HepG2 (cell line): ENCODE data around the gene TTLL7. TPM values are rescaled to one million over a fixed set of nuclear protein-coding genes. Genes with fewer than 3 reads are reported as not detected.

ENCODE experiments used
- ATAC-seq: fragments of 200-7000 bp; cut with Tn5 transposase; 3 replicates; pipeline ENCODE4 v1.9.1; 2020; ENCODE audit warnings: mild to moderate bottlenecking, moderate library complexity
- BruUV-seq: library from RNA; stranded (reverse); fragments of 400-500 nt; replicated peaks from 2 replicates; lab custom pipeline; 2021; lab: Mats Ljungman, UMichigan
- CTCF ChIA-PET: fragments of 300-600 bp; formaldehyde crosslinking; extraction: SDS; loops from one replicate; lab custom pipeline; 2021; ENCODE audit warnings: low total read pairs, inconsistent platforms, low intra/inter-chr PET ratio; lab: Yijun Ruan, JAX
- POLR2A ChIA-PET: fragments of 350-600 bp; sonication (Branson Sonifier 250); formaldehyde crosslinking; loops from one replicate; lab custom pipeline; 2020; ENCODE audit warnings: antibody characterized with exemption, inconsistent platforms; lab: Yijun Ruan, JAX
- DNase-seq: peaks from one replicate; pipeline ENCODE4 v3.0.0-alpha.2; 2015; ENCODE audit warnings: low spot score
- FAIRE-seq: peaks from 3 replicates; lab custom pipeline; 2011; peaks lifted over from hg19 to GRCh38; lab: Jason Lieb, UNC
- H2AFZ ChIP-seq: one replicate; pipeline ENCODE4 v1.6.1; 2011; ENCODE audit warnings: low read length, inconsistent platforms
- H3K27ac ChIP-seq: fragments of 300-600 bp; 3 replicates; pipeline ENCODE4 v1.8.0; 2011; ENCODE audit warnings: mixed run types, mild to moderate bottlenecking, mixed read lengths, low read length, inconsistent platforms; ENCODE audit not compliant: insufficient read depth; ENCODE audit errors: extremely low read length
- H3K27me3 ChIP-seq, 2 experiments: fragments of 200-600 bp in 1 of 2; 2 replicates in 1 of 2; 3 replicates in 1 of 2; pipeline versions ENCODE4 v1.6.0 to v1.8.0; 2011; ENCODE audit warnings: low read length in 2 of 2, mild to moderate bottlenecking in 2 of 2, moderate library complexity in 2 of 2, inconsistent platforms in 1 of 2; ENCODE audit not compliant: insufficient read depth in 2 of 2, control insufficient read depth in 1 of 2
- H3K36me3 ChIP-seq, 2 experiments: fragments of 200-600 bp in 1 of 2; replicated peaks in 1 of 2; 2 replicates in 1 of 2; 3 replicates in 1 of 2; pipeline versions ENCODE4 v1.5.1 to v1.8.0; 2011; ENCODE audit warnings: low read length in 2 of 2, inconsistent platforms in 1 of 2; ENCODE audit not compliant: insufficient read depth in 2 of 2, control insufficient read depth in 1 of 2
- H3K4me1 ChIP-seq: 2 replicates; pipeline ENCODE4 v1.5.1; 2012; ENCODE audit warnings: low read length, inconsistent platforms; ENCODE audit not compliant: insufficient read depth
- H3K4me2 ChIP-seq: 2 replicates; pipeline ENCODE4 v1.6.0; 2011; ENCODE audit warnings: low read depth, low read length, inconsistent platforms
- H3K4me3 ChIP-seq, 3 experiments: fragments of 200-600 bp in 1 of 3; sonication (generic), shearing (Covaris generic) in 1 of 3; replicated peaks in 1 of 3; 2 replicates each; pipeline ENCODE4 v1.5.1; 2011 to 2016; ENCODE audit warnings: low read length in 3 of 3, inconsistent platforms in 2 of 3, low read depth in 2 of 3, mild to moderate bottlenecking in 2 of 3, control low read depth in 1 of 3, mixed read lengths in 1 of 3; ENCODE audit not compliant: insufficient read depth in 1 of 3
- H3K79me2 ChIP-seq: one replicate; pipeline ENCODE4 v1.6.1; 2011; ENCODE audit warnings: low read length, inconsistent platforms; ENCODE audit not compliant: insufficient read depth
- H3K9ac ChIP-seq: 2 replicates; pipeline ENCODE4 v1.6.0; 2011; ENCODE audit warnings: mild to moderate bottlenecking, low read depth, low read length, inconsistent platforms; ENCODE audit not compliant: insufficient read depth
- H3K9me3 ChIP-seq: 2 replicates; pipeline ENCODE4 v1.5.1; 2012; ENCODE audit warnings: mild to moderate bottlenecking, low read length
- H4K20me1 ChIP-seq: 2 replicates; pipeline ENCODE4 v1.6.0; 2011; ENCODE audit warnings: inconsistent platforms, mild to moderate bottlenecking, low read length, moderate library complexity; ENCODE audit not compliant: insufficient read depth
- DMAP1 ChIP-seq: IDR thresholded peaks from 2 replicates; pipeline ENCODE4 v1.6.1; 2016
- ERF ChIP-seq: IDR thresholded peaks from 2 replicates; pipeline ENCODE4 v1.6.1; 2018; ENCODE audit warnings: missing biosample characterization, missing genetic modification reagents
- EZH2 ChIP-seq: conservative IDR thresholded peaks from 2 replicates; pipeline ENCODE4 v1.6.1; 2012; ENCODE audit warnings: mild to moderate bottlenecking, low read depth, low read length, moderate library complexity
- FOXA3 ChIP-seq: IDR thresholded peaks from 2 replicates; pipeline ENCODE4 v1.6.1; 2016; ENCODE audit warnings: missing genetic modification reagents, missing compliant biosample characterization
- MAFG ChIP-seq: sonication (generic); formaldehyde crosslinking; IDR thresholded peaks from 2 replicates; pipeline ENCODE4 v1.5.1; 2020; ENCODE audit warnings: mild to moderate bottlenecking, missing genetic modification reagents
- MTA1 ChIP-seq: sonication (generic); formaldehyde crosslinking; IDR thresholded peaks from 2 replicates; pipeline ENCODE4 v1.4.0; 2020; ENCODE audit warnings: missing genetic modification reagents, mild to moderate bottlenecking, borderline replicate concordance
- NCOA2 ChIP-seq: sonication (generic); formaldehyde crosslinking; IDR thresholded peaks from 2 replicates; pipeline ENCODE4 v1.8.0; 2022; ENCODE audit warnings: inconsistent platforms
- RAD51 ChIP-seq: fragments of 450-650 bp; IDR thresholded peaks from 2 replicates; pipeline ENCODE4 v1.6.1; 2016; ENCODE audit warnings: borderline replicate concordance
- RARG ChIP-seq: sonication (generic); formaldehyde crosslinking; IDR thresholded peaks from 2 replicates; pipeline ENCODE4 v1.4.0; 2020; ENCODE audit warnings: low read depth, mild to moderate bottlenecking, missing genetic modification reagents
- SNAI1 ChIP-seq: sonication (generic); formaldehyde crosslinking; IDR thresholded peaks from 2 replicates; pipeline ENCODE4 v1.5.0; 2020; ENCODE audit warnings: mild to moderate bottlenecking, missing genetic modification reagents, borderline replicate concordance
- SP1 ChIP-seq, 2 experiments: fragments of 450-650 bp in 1 of 2; sonication (generic) in 1 of 2; formaldehyde crosslinking in 1 of 2; IDR thresholded peaks; 2 replicates each; pipeline versions ENCODE4 v1.4.0 to v1.6.1; 2016 to 2020; ENCODE audit warnings: missing genetic modification reagents in 1 of 2
- ZBTB8A ChIP-seq: sonication (generic); formaldehyde crosslinking; IDR thresholded peaks from 2 replicates; pipeline ENCODE4 v1.4.0; 2020; ENCODE audit warnings: mild to moderate bottlenecking, low read depth, missing genetic modification reagents, borderline replicate concordance
- ZMYM3 ChIP-seq: sonication (generic); formaldehyde crosslinking; IDR thresholded peaks from 2 replicates; pipeline ENCODE4 v1.5.1; 2020; ENCODE audit warnings: mild to moderate bottlenecking, missing genetic modification reagents
- ZNF317 ChIP-seq: sonication (generic); formaldehyde crosslinking; IDR thresholded peaks from 2 replicates; pipeline ENCODE4 v1.5.0; 2020; ENCODE audit warnings: mild to moderate bottlenecking, missing genetic modification reagents
- ZNF501 ChIP-seq: sonication (generic); formaldehyde crosslinking; IDR thresholded peaks from 2 replicates; pipeline ENCODE4 v1.5.1; 2020; ENCODE audit warnings: mild to moderate bottlenecking, moderate library complexity, missing genetic modification reagents
- ZNF83 ChIP-seq: sonication (generic); formaldehyde crosslinking; IDR thresholded peaks from 2 replicates; pipeline ENCODE4 v1.4.0; 2020; ENCODE audit warnings: missing genetic modification reagents, mild to moderate bottlenecking, borderline replicate concordance
- ZNF850 ChIP-seq: sonication (generic); formaldehyde crosslinking; conservative IDR thresholded peaks from 2 replicates; pipeline ENCODE4 v1.9.0; 2021; ENCODE audit warnings: mild to moderate bottlenecking, missing genetic modification reagents
- WGBS: methylation state at CpG from one replicate; pipeline ENCODE4 v1.1.6; 2017; ENCODE audit warnings: low lambda C conversion rate; 5-methylcytosine and 5-hydroxymethylcytosine counted together
- in situ Hi-C: cut with HindIII; loops from 2 replicates; pipeline ENCODE4 v1.10.0; 2017; ENCODE audit warnings: low pct_unique_long_range_greater_than_20kb; ENCODE audit not compliant: extremely low pct_ligation_motif_present
- intact Hi-C: fragments of 100-400 bp; cut with micrococcal nuclease; formaldehyde crosslinking; loops from one replicate; pipeline ENCODE4 v1.10.0; 2022; ENCODE audit not compliant: unreplicated experiment
- polyA plus RNA-seq, 8 experiments: library from polyadenylated mRNA; depleted of rRNA in 3 of 8; stranded (reverse) in 7 of 8; unstranded in 1 of 8; fragments of >200 nt; fragmentation: Illumina TruSeq in 4 of 8; extraction: Trizol in 4 of 8; gene quantifications; 2 replicates each; pipeline versions ENCODE4 v1.2.1 to v1.2.3, GENCODE V29; 2011 to 2016; ENCODE audit warnings: low read depth in 4 of 8, missing spikeins in 1 of 8, mixed read lengths in 1 of 8; ENCODE audit not compliant: insufficient read depth in 1 of 8
- total RNA-seq, 5 experiments: library from RNA; depleted of rRNA; stranded (reverse); fragments of >200 nt; fragmentation: Illumina TruSeq; extraction: Trizol; gene quantifications; 2 replicates each; pipeline ENCODE4 v1.2.3, GENCODE V29; 2016; ENCODE audit warnings: low read depth in 1 of 5
- TF ChIP-seq, protein P1 (sequence below): sonication (generic); formaldehyde crosslinking; IDR thresholded peaks from 2 replicates; pipeline ENCODE4 v1.4.0; 2020; ENCODE audit warnings: missing genetic modification reagents, borderline replicate concordance

TTLL7 gene
- total and polyA plus RNA-seq, 2 of the 13 experiments (the other 11 are each of a cell fraction or from before 2014, with no cell fraction given): 0.07 to 0.22 TPM

DNA sequence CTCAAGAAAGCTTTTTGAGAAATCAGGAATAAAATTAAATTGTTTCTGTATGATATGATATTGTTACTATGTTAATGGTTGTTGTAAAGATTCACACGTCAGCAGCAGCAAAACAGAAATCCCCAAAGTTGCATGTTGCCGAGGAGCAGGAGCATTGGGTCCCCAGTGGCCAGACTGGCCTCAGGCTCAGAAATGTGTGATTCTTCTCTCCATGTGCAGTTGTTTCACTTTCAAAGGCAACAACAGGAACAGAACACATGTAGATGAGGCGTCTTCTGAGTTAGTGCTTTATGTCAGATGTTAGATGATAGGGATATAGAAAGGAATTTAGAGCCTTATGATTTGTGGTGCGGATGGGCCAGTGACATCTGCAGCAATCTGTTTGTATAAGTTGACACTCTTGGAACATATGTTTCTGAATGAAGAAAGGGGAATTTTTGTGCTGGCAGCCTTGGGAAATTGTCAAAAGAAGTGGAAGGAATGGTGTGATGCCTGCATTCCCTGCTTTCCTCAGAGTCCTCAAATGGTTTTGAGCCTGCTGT lies 2.1 kb upstream of the TTLL7 start:
- Histone ChIP-seq H3K36me3 (no peaks in the 10 kb centered on the region), H2AFZ (no peak overlapping the region), H3K79me2 (no peaks in the 10 kb centered on the region), H3K9me3 (no peaks in the 10 kb centered on the region), H3K4me3 (no peak overlapping the region), H3K4me1 (peaks cover 6% of the 10 kb centered on the region), H3K27me3 (peaks cover 1 to 23% of the 10 kb centered on the region in 2 experiments; a peak in 4 of 5 replicates), H3K4me2 (no peak overlapping the region), H4K20me1 (no peaks in the 10 kb centered on the region), H3K9ac (no peak overlapping the region), H3K27ac (no peak overlapping the region)
- BruUV-seq: no TSS peak
- DNase-seq: no peak
- no peak for ATAC-seq
- 8% methylated on average over 4 of the region's 4 CpGs for WGBS
- ChIA-PET POLR2A (no interaction called here), CTCF (no interaction called here)
- FAIRE-seq: no peak
- in situ Hi-C loops: no loop called here
- TF ChIP-seq ZMYM3 (CRISPR knock-in tag) (no peak), NCOA2 (CRISPR knock-in tag) (no peak), ZNF501 (CRISPR knock-in tag) (no peak), DMAP1 (CRISPR knock-in tag) (no peak), SNAI1 (no peak), MTA1 (CRISPR knock-in tag) (no peak), FOXA3 (CRISPR knock-in tag) (no peak), MAFG (CRISPR knock-in tag) (no peak), ERF (CRISPR knock-in tag) (no peak), ZNF83 (CRISPR knock-in tag) (no peak), ZNF317 (CRISPR knock-in tag) (no peak), RARG (no peak), EZH2 (no peak), SP1 (IDR thresholded peaks at IDR 0.05) (no peak), SP1 (CRISPR knock-in tag; IDR thresholded peaks at IDR 0.05) (no peak), ZBTB8A (CRISPR knock-in tag) (no peak), ZNF850 (CRISPR knock-in tag) (no peak), RAD51 (no peak)
- TF ChIP-seq, protein P1, sequence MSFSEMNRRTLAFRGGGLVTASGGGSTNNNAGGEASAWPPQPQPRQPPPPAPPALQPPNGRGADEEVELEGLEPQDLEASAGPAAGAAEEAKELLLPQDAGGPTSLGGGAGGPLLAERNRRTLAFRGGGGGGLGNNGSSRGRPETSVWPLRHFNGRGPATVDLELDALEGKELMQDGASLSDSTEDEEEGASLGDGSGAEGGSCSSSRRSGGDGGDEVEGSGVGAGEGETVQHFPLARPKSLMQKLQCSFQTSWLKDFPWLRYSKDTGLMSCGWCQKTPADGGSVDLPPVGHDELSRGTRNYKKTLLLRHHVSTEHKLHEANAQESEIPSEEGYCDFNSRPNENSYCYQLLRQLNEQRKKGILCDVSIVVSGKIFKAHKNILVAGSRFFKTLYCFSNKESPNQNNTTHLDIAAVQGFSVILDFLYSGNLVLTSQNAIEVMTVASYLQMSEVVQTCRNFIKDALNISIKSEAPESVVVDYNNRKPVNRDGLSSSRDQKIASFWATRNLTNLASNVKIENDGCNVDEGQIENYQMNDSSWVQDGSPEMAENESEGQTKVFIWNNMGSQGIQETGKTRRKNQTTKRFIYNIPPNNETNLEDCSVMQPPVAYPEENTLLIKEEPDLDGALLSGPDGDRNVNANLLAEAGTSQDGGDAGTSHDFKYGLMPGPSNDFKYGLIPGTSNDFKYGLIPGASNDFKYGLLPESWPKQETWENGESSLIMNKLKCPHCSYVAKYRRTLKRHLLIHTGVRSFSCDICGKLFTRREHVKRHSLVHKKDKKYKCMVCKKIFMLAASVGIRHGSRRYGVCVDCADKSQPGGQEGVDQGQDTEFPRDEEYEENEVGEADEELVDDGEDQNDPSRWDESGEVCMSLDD (CRISPR knock-in tag): no peak
- intact Hi-C loops: loop anchor here (2.0 kb wide), 1 partner anchor 78 kb away; no protein-coding TSS in a partner anchor
